KMS-11 (cell line): ENCODE data around the gene C3orf22.

ENCODE experiments used
- H2AFZ ChIP-seq: fragments of 200-600 bp; sonication (generic); 2 replicates; pipeline ENCODE4 v1.6.1; 2016; ENCODE audit warnings: antibody characterized with exemption, mixed run types, low read depth
- H3K27ac ChIP-seq: fragments of 200-600 bp; sonication (generic); 2 replicates; pipeline ENCODE4 v1.6.1; 2016; ENCODE audit warnings: mild to moderate bottlenecking, mixed run types
- H3K27me3 ChIP-seq: fragments of 200-600 bp; sonication (generic); 2 replicates; pipeline ENCODE4 v1.6.1; 2017; ENCODE audit warnings: mild to moderate bottlenecking, low read depth, mixed run types, moderate library complexity; ENCODE audit not compliant: insufficient read depth
- H3K36me3 ChIP-seq: fragments of 200-600 bp; sonication (generic); 2 replicates; pipeline ENCODE4 v1.6.1; 2017; ENCODE audit warnings: mild to moderate bottlenecking, mixed run types; ENCODE audit not compliant: insufficient read depth
- H3K4me1 ChIP-seq: fragments of 200-600 bp; sonication (generic); 2 replicates; pipeline ENCODE4 v1.6.1; 2016; ENCODE audit warnings: mild to moderate bottlenecking, low read depth, mixed run types; ENCODE audit not compliant: poor library complexity, severe bottlenecking
- H3K4me2 ChIP-seq: fragments of 200-600 bp; sonication (generic); 2 replicates; pipeline ENCODE4 v1.7.0; 2016; ENCODE audit warnings: mild to moderate bottlenecking, mixed run types
- H3K4me3 ChIP-seq: fragments of 200-600 bp; sonication (generic); IDR thresholded peaks from 2 replicates; pipeline ENCODE4 v1.6.1; 2017; ENCODE audit warnings: low read depth, low read length, mixed read lengths; ENCODE audit not compliant: insufficient read depth
- H3K79me2 ChIP-seq: fragments of 200-600 bp; sonication (generic); 2 replicates; pipeline ENCODE4 v1.6.1; 2016; ENCODE audit warnings: low read depth, mixed run types; ENCODE audit not compliant: insufficient read depth
- H3K9ac ChIP-seq: fragments of 200-600 bp; sonication (generic); 2 replicates; pipeline ENCODE4 v1.6.1; 2016; ENCODE audit warnings: mild to moderate bottlenecking, mixed run types
- H4K20me1 ChIP-seq: fragments of 200-600 bp; sonication (generic); 2 replicates; pipeline ENCODE4 v1.6.1; 2016; ENCODE audit warnings: mild to moderate bottlenecking, mixed run types; ENCODE audit not compliant: insufficient read depth
- TF ChIP-seq, protein P1 (sequence below): fragments of 200-600 bp; sonication (generic); conservative IDR thresholded peaks from 2 replicates; pipeline ENCODE4 v1.6.1; 2017; ENCODE audit warnings: low read depth, mild to moderate bottlenecking, antibody characterized with exemption, low read length, moderate library complexity, mixed read lengths

The C3orf22 gene

GRCh38 chr3:126501054-126501453 is 57.7 kb downstream of the C3orf22 start:
- H2AFZ ChIP-seq = no peak overlapping the region
- H3K27ac ChIP-seq = no peak overlapping the region
- H3K79me2 ChIP-seq = no peaks in the 10 kb centered on the region
- H3K9ac ChIP-seq = no peak overlapping the region
- no peaks in the 10 kb centered on the region for H3K27me3 ChIP-seq
- H3K36me3 ChIP-seq = no peaks in the 10 kb centered on the region
- no peak overlapping the region for H3K4me2 ChIP-seq
- TF ChIP-seq, protein P1, sequence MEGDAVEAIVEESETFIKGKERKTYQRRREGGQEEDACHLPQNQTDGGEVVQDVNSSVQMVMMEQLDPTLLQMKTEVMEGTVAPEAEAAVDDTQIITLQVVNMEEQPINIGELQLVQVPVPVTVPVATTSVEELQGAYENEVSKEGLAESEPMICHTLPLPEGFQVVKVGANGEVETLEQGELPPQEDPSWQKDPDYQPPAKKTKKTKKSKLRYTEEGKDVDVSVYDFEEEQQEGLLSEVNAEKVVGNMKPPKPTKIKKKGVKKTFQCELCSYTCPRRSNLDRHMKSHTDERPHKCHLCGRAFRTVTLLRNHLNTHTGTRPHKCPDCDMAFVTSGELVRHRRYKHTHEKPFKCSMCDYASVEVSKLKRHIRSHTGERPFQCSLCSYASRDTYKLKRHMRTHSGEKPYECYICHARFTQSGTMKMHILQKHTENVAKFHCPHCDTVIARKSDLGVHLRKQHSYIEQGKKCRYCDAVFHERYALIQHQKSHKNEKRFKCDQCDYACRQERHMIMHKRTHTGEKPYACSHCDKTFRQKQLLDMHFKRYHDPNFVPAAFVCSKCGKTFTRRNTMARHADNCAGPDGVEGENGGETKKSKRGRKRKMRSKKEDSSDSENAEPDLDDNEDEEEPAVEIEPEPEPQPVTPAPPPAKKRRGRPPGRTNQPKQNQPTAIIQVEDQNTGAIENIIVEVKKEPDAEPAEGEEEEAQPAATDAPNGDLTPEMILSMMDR = no peak
- no peak overlapping the region for H3K4me3 ChIP-seq
- H4K20me1 ChIP-seq = no peaks in the 10 kb centered on the region
- no peaks in the 10 kb centered on the region for H3K4me1 ChIP-seq

DNA sequence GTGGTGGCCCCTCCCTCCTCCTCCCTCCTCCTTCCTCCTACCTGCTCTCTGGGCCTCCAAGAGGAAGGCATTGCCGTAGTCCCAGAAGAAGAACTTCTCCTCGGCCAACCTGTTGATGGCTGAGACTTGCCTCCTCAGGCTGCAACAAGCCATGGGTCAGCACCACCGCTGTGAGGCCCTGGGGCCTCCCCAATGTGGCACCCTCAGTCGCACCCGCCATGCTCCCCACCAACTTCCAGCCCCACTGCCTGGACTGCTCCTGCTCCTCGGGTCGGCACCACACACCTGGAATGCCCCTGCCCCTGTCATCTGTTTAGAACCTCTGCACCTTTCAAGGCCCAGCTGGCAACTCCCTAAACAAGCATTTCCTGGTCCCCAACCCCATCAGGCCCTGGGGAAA is 58.7 kb downstream of the C3orf22 start:
- H3K4me2 ChIP-seq = no peak overlapping the region
- H3K36me3 ChIP-seq = no peaks in the 10 kb centered on the region
- no peak overlapping the region for H3K9ac ChIP-seq
- TF ChIP-seq, protein P1 = no peak
- H3K4me1 ChIP-seq = no peaks in the 10 kb centered on the region
- no peaks in the 10 kb centered on the region for H4K20me1 ChIP-seq
- no peaks in the 10 kb centered on the region for H3K27me3 ChIP-seq
- no peak overlapping the region for H3K27ac ChIP-seq
- H3K4me3 ChIP-seq = no peak overlapping the region
- no peak overlapping the region for H2AFZ ChIP-seq
- H3K79me2 ChIP-seq = no peaks in the 10 kb centered on the region
